H9 (cell line): Measurements from ENCODE around the gene NEK4. TPM values are rescaled to one million over a fixed set of nuclear protein-coding genes. Genes with fewer than 3 reads are reported as not detected.

Experiments
- DNase-seq: peaks from one replicate; pipeline ENCODE4 v3.0.0-alpha.2; 2017
- H2AFZ ChIP-seq: one replicate; pipeline ENCODE4 v1.6.1; 2013; ENCODE audit warnings: mild to moderate bottlenecking, low read length, control low read depth, moderate library complexity
- H2AK5ac ChIP-seq: 2 replicates; pipeline ENCODE4 v1.6.1; 2013; ENCODE audit warnings: low read length, control low read depth, mixed read lengths; ENCODE audit not compliant: insufficient read length
- H2BK120ac ChIP-seq: one replicate; pipeline ENCODE4 v1.6.1; 2013; ENCODE audit warnings: low read depth, mild to moderate bottlenecking, low read length, control low read depth, inconsistent platforms; ENCODE audit not compliant: poor library complexity, severe bottlenecking
- H2BK12ac ChIP-seq: 2 replicates; pipeline ENCODE4 v1.6.1; 2013; ENCODE audit warnings: low read length, control low read depth, mixed read lengths, low read depth; ENCODE audit not compliant: insufficient read length
- H2BK15ac ChIP-seq: 2 replicates; pipeline ENCODE4 v1.6.1; 2013; ENCODE audit warnings: low read depth, low read length, control low read depth
- H2BK20ac ChIP-seq: one replicate; pipeline ENCODE4 v1.6.1; 2013; ENCODE audit warnings: low read depth, mild to moderate bottlenecking, low read length, control low read depth, inconsistent platforms; ENCODE audit not compliant: poor library complexity, severe bottlenecking
- H2BK5ac ChIP-seq: 2 replicates; pipeline ENCODE4 v1.6.1; 2013; ENCODE audit warnings: low read length, control low read depth, mixed read lengths; ENCODE audit not compliant: insufficient read length
- H3K14ac ChIP-seq: 2 replicates; pipeline ENCODE4 v1.6.1; 2013; ENCODE audit warnings: low read length, control low read depth; ENCODE audit not compliant: insufficient read depth
- H3K18ac ChIP-seq: 2 replicates; pipeline ENCODE4 v1.6.1; 2013; ENCODE audit warnings: low read depth, mild to moderate bottlenecking, mixed read lengths, low read length, control low read depth; ENCODE audit not compliant: insufficient read length
- H3K23ac ChIP-seq: 2 replicates; pipeline ENCODE4 v1.6.1; 2013; ENCODE audit warnings: low read length, control low read depth, mixed read lengths, low read depth; ENCODE audit not compliant: insufficient read length
- H3K23me2 ChIP-seq: 2 replicates; pipeline ENCODE4 v1.6.1; 2013; ENCODE audit warnings: low read depth, mild to moderate bottlenecking, mixed read lengths, low read length, control low read depth; ENCODE audit not compliant: insufficient read length, poor library complexity, severe bottlenecking
- H3K27ac ChIP-seq: 2 replicates; pipeline ENCODE4 v1.5.1; 2013; ENCODE audit warnings: low read length, control low read depth, mixed read lengths, low read depth; ENCODE audit not compliant: insufficient read length
- H3K27me3 ChIP-seq: 2 replicates; pipeline ENCODE4 v1.6.1; 2013; ENCODE audit warnings: low read length, control low read depth, inconsistent platforms; ENCODE audit not compliant: insufficient read depth
- H3K4ac ChIP-seq: 2 replicates; pipeline ENCODE4 v1.6.1; 2013; ENCODE audit warnings: low read depth, mild to moderate bottlenecking, control low read depth, inconsistent platforms, low read length, moderate library complexity
- H3K4me1 ChIP-seq: 2 replicates; pipeline ENCODE4 v1.6.1; 2013; ENCODE audit warnings: low read length, control low read depth, inconsistent platforms; ENCODE audit not compliant: insufficient read depth
- H3K4me2 ChIP-seq: 2 replicates; pipeline ENCODE4 v1.6.1; 2013; ENCODE audit warnings: low read length, control low read depth, mixed read lengths; ENCODE audit not compliant: insufficient read length, insufficient read depth
- H3K56ac ChIP-seq: 2 replicates; pipeline ENCODE4 v1.6.1; 2013; ENCODE audit warnings: low read depth, mild to moderate bottlenecking, mixed read lengths, low read length, control low read depth; ENCODE audit not compliant: insufficient read length
- H3K79me1 ChIP-seq: 2 replicates; pipeline ENCODE4 v1.6.1; 2013; ENCODE audit warnings: low read depth, mild to moderate bottlenecking, moderate library complexity, low read length, control low read depth, inconsistent platforms; ENCODE audit not compliant: insufficient read depth, poor library complexity, severe bottlenecking
- H3K79me2 ChIP-seq: 2 replicates; pipeline ENCODE4 v1.6.1; 2013; ENCODE audit warnings: low read length, control low read depth, inconsistent platforms; ENCODE audit not compliant: insufficient read depth
- H3K9ac ChIP-seq: 2 replicates; pipeline ENCODE4 v1.6.1; 2013; ENCODE audit warnings: low read length, control low read depth, mixed read lengths; ENCODE audit not compliant: insufficient read length; ENCODE audit errors: extremely low read depth
- H3K9me3 ChIP-seq: one replicate; pipeline ENCODE4 v1.6.1; 2013; ENCODE audit warnings: low read depth, low read length, inconsistent platforms; ENCODE audit not compliant: control insufficient read depth
- H3T11ph ChIP-seq: one replicate; pipeline ENCODE4 v1.6.1; 2013; ENCODE audit warnings: mild to moderate bottlenecking, low read length, control low read depth, inconsistent platforms
- H4K20me1 ChIP-seq: one replicate; pipeline ENCODE4 v1.6.1; 2013; ENCODE audit not compliant: control insufficient read depth, insufficient read length, insufficient read depth
- H4K5ac ChIP-seq: 2 replicates; pipeline ENCODE4 v1.6.1; 2013; ENCODE audit warnings: low read depth, mild to moderate bottlenecking, mixed read lengths, low read length, control low read depth; ENCODE audit not compliant: insufficient read length
- H4K8ac ChIP-seq: replicated peaks from 2 replicates; pipeline ENCODE4 v1.6.1; 2013; ENCODE audit warnings: low read length, control low read depth, mixed read lengths, low read depth; ENCODE audit not compliant: insufficient read length
- H4K91ac ChIP-seq: 2 replicates; pipeline ENCODE4 v1.6.1; 2013; ENCODE audit warnings: low read depth, mild to moderate bottlenecking, moderate library complexity, mixed read lengths, low read length, control low read depth; ENCODE audit not compliant: insufficient read length
- H3K27ac Mint-ChIP-seq, 3 experiments: 2 replicates in 2 of 3; 3 replicates in 1 of 3; pipeline ENCODE4 v1.8.0; 2020 to 2021; ENCODE audit warnings: mixed read lengths in 3 of 3, mild to moderate bottlenecking in 1 of 3, moderate library complexity in 1 of 3
- H3K27me3 Mint-ChIP-seq: 2 replicates; pipeline ENCODE4 v1.8.0; 2021; ENCODE audit warnings: low read depth, mild to moderate bottlenecking, moderate library complexity, mixed read lengths
- H3K36me3 Mint-ChIP-seq, 3 experiments: 2 replicates in 2 of 3; 3 replicates in 1 of 3; pipeline ENCODE4 v1.8.0; 2020 to 2021; ENCODE audit warnings: low read depth in 3 of 3, mixed read lengths in 3 of 3; ENCODE audit not compliant: insufficient read depth in 1 of 3
- H3K4me1 Mint-ChIP-seq, 2 experiments: 2 replicates each; pipeline ENCODE4 v1.8.0; 2020; ENCODE audit warnings: mixed read lengths in 2 of 2
- H3K4me3 Mint-ChIP-seq, 2 experiments: 2 replicates in 1 of 2; 3 replicates in 1 of 2; pipeline ENCODE4 v1.8.0; 2020 to 2021; ENCODE audit warnings: mild to moderate bottlenecking in 2 of 2, mixed read lengths in 2 of 2, moderate library complexity in 1 of 2
- H3K9me3 Mint-ChIP-seq, 2 experiments: 2 replicates in 1 of 2; 3 replicates in 1 of 2; pipeline ENCODE4 v1.8.0; 2020; ENCODE audit warnings: mild to moderate bottlenecking in 2 of 2, mixed read lengths in 2 of 2, moderate library complexity in 1 of 2
- CTCF ChIP-seq: fragments of 200-600 bp; sonication (generic); conservative IDR thresholded peaks from 3 replicates; pipeline ENCODE4 v1.8.0; 2021; ENCODE audit warnings: antibody characterized with exemption, mild to moderate bottlenecking
- WGBS: extraction: QIAGEN DNeasy Blood & Tissue Kit; methylation state at CpG from one replicate; pipeline ENCODE4 v1.1.7; 2013; ENCODE audit warnings: missing lambda C conversion rate, low lambda C conversion rate, mixed read lengths; ENCODE audit not compliant: insufficient read length; ENCODE audit errors: extremely low coverage; 5-methylcytosine and 5-hydroxymethylcytosine counted together
- total RNA-seq: library from RNA; stranded (reverse); gene quantifications from 2 replicates; pipeline ENCODE4 v1.2.1, GENCODE V29; 2021

NEK4 gene
- total RNA-seq, 1 experiment from 2014 or later = 36.0 TPM

GRCh38 chr3:52690560-52690959 is 80.2 kb downstream of the NEK4 start:
- WGBS = no CpG with 5 or more reads among the region's 2 CpGs

More at GRCh38 chr3:52690560-52690959, 80.2 kb downstream of the NEK4 start:
- Histone ChIP-seq H3K9ac (no peak overlapping the region), H2AFZ (no peak overlapping the region), H2AK5ac (no peak overlapping the region), H2BK20ac (no peak overlapping the region), H3K4me1 (no peaks in the 10 kb centered on the region), H3K23ac (no peak overlapping the region), H2BK15ac (no peak overlapping the region), H3K23me2 (peaks cover 3% of the 10 kb centered on the region), H2BK5ac (no peak overlapping the region), H4K91ac (no peak overlapping the region), H3K79me2 (peaks cover 12% of the 10 kb centered on the region; the same call in 1 of the 2 replicates), H3K27me3 (no peaks in the 10 kb centered on the region), H3K9me3 (no peaks in the 10 kb centered on the region), H3K79me1 (peaks cover 16% of the 10 kb centered on the region), H3K18ac (no peak overlapping the region), H3K56ac (no peak overlapping the region), H4K8ac (no peak overlapping the region), H3K14ac (no peak overlapping the region), H3K4ac (no peak overlapping the region), H3K4me2 (no peak overlapping the region), H3K27ac (no peak overlapping the region), H4K5ac (no peak overlapping the region), H3T11ph (no peak overlapping the region), H4K20me1 (no peaks in the 10 kb centered on the region), H2BK120ac (no peak overlapping the region), H2BK12ac (no peak overlapping the region)
- no peaks in the 10 kb centered on the region for H3K9me3 Mint-ChIP-seq
- no peak for TF ChIP-seq CTCF
- no peak overlapping the region; a peak in 1 of 5 replicates for H3K4me3 Mint-ChIP-seq
- DNase-seq = no peak
- peak overlapping the region in 2 of 3 experiments; percentile 36 to 41; a peak in 1 of 7 replicates for H3K27ac Mint-ChIP-seq
- peaks cover 3% of the 10 kb centered on the region; the same call in 1 of the 2 replicates for H3K27me3 Mint-ChIP-seq
- H3K36me3 Mint-ChIP-seq = peaks cover 79 to 98% (median 95%) of the 10 kb centered on the region in 3 experiments
- peaks cover 7 to 10% of the 10 kb centered on the region in 2 experiments; a peak in 2 of 4 replicates for H3K4me1 Mint-ChIP-seq
